HG02588 (cell line): ENCODE data around the gene TRAF4.

Experiments used
- ATAC-seq: cut with Tn5 transposase; IDR thresholded peaks from one replicate; pipeline ENCODE4 v1.9.1; 2021; ENCODE audit warnings: mild to moderate bottlenecking, moderate library complexity; ENCODE audit not compliant: unreplicated experiment

The TRAF4 gene

GRCh38 chr17:28745786-28746411 lies 2.1 kb downstream of the TRAF4 start:
- ATAC-seq: no peak

- no peak for ATAC-seq
These were observed 2.8 kb downstream of the TRAF4 start for GRCh38 chr17:28746611-28747050.

- no peak for ATAC-seq
These were observed 3.4 kb downstream of the TRAF4 start for GRCh38 chr17:28747051-28747691.

GRCh38 chr17:28747801-28748750 lies 4.3 kb downstream of the TRAF4 start:
- ATAC-seq: no peak

GRCh38 chr17:28748852-28749515 lies 5.2 kb downstream of the TRAF4 start:
- no peak for ATAC-seq

- ATAC-seq: no peak
These were observed 5.8 kb downstream of the TRAF4 start for GRCh38 chr17:28749516-28750177.

- peak; percentile 67 for ATAC-seq
These were observed 6.6 kb downstream of the TRAF4 start for GRCh38 chr17:28750178-28751047.

DNA sequence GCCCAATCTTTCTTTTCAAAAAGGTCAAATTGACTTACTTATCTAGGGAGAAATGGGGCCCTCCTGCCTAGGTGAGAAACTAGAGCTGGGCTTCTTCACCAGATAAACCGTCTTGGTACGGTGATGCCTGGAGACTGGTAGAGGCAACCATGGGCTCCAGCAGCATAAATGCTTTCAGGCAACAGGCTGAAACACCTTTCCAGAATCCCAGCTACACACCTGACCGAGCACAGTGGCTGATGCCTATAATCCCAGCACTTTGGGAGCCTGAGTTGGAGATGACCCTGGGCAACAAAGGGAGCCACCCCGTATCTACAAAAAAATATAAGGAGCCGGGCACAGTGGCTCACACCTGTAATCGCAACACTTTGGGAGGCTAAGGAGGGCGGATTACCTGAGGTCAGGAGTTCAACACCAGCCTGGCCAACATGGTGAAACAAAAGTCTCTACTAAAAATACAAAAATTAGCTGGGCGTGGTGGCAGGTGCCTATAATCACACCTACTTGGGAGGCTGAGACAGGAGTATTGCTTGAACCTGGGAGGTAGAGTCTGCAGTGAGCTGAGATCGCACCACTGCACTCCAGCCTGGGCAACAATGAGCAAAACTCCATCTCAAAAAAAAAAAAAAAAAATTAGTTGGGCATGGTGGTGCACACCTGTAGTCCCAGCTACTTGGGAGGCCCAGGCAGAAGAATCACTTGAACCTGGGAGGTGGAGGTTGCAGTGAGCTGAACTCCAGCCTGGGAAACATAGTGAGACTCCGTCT lies 8.0 kb downstream of the TRAF4 start:
- no peak for ATAC-seq

- ATAC-seq: no peak
These were observed 11.7 kb downstream of the TRAF4 start for GRCh38 chr17:28755486-28755885.

DNA sequence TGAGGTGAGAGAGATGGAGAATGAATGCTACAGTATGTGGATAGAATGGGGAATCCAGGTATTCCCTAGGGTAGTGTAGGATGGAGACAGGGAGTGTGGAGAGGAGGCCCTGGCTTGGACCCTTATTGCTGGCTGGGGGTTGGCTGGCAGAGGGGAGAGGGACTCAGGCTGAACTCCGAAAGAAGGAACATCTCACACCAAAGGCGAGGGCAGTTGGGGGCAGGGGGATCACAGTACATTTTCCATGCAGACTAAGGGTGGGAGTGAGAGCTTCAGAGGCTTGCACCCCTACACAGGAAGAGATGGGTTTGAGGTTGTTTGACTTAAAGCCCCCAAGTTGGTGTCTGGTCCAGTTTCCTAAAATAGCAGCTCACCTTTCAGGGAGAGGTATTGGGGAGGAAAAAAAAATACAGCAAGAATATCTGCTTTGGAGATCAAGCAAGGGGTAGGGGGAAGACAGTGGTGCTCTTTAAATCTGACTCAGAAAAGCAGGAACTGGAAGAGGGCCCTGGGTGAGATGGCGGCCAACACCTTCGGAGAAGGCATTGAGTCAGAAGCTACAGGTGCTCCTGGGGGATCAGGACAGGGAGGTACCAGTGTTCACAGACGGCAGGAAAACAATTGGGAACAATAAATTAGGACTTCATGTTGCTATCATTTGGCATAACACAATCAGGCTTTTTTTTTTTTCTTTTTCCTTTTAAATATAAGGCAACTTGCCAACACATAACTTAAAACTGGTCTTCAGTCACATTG lies 12.4 kb downstream of the TRAF4 start:
- ATAC-seq: no peak

DNA sequence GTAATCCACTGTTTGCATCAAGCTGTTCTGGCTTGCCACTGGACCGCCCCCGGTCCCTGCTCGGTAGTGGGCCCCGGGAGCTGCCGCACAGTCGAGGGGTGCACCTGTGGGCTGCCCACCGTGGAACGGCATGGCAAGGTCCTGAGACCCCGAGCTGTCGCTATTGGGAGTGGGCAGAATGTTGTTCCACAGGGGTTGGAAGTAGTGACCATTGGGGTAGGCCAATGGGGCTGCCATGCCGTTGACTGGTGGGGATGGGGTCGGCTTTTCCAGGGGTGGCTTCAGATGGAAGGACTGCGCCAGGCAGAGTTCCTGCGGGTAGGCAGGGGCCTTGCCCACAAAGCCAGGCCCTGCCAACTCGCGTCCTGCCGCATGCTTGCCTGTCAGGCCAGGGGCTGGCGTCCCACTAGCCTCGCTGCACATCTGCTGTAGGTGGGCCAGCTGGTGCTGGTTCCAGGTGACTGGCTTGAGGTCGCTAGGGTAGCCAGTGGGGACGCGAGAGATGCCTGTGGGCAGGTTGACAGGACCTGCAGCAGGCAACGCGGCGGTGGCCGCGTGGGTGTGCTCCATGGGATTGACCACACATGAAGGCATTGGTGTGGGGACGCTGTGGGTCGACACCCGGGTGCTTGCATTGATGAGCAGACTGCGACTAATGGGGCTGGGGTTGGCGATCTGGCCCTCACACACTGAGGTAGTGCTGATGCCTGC lies 14.8 kb downstream of the TRAF4 start:
- ATAC-seq: no peak

DNA sequence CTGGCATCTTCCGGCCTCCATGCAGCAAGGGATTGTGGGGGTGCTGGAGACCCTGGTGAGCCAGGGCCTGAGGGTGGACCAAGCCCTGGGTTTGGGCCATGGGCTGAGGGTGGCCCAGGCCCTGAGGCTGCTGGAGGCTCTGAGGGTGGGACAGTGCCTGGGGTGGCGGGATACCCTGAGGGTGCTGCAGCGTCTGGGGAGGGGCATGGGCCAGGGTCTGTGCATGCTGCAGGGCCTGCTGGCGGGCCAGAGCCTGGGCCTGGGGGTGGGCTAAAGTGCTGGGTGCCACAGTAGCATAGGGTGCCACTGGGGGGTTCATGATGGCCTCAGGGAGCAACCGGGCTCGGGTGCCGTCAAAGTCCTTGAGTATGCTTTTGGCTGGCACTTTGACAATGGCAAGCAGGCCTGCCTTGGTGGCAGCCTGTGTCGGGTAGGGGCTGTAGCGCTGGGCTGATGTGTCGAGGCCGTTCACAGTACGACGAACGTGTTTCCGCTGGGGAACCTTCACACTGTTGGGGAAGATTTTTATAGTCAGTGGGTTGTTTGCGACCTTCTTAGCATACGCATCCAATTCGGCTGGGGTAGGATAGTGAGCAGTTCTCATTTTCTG lies 15.6 kb downstream of the TRAF4 start:
- ATAC-seq: no peak

GRCh38 chr17:28760601-28761562 lies 17.1 kb downstream of the TRAF4 start:
- ATAC-seq: no peak

- ATAC-seq: no peak
These were observed 19.5 kb downstream of the TRAF4 start for GRCh38 chr17:28763137-28763799.

DNA sequence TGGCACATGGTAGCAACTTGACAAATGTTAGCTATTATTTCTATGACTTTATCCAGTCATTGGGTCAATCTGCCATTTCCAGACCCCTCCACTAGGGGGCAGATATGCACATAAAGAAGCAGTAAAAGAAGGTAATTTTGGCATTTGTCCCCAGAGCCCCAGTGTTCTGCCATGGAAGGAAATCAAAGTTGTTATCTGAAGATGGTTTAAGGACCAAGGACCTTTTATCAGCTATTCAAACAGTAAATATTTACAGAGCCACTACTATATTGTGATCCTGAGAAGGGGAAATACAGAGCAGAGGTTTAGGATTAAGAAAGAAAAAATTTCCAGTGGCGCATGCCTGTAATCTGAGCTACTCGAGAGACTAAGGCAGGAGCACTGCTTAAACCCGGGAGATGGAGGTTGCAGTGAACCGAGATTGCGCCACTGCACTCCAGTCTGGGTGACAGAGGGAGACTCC lies 20.0 kb downstream of the TRAF4 start:
- ATAC-seq: no peak
